Stimulated activated CD8-positive, alpha-beta memory T cell treated with anti-CD3 and anti-CD28 coated beads, Interleukin-7, amount 100 ng/mL, for 48 hours (primary cell): ENCODE data around the gene GALNT8.
"Not testable (repeated sequence)": the region's sequence is repeated elsewhere in the genome, so short reads cannot be mapped to it uniquely, and the experiment has no call there.

Source experiments
- DNase-seq, 2 donors: peaks; one replicate each; pipeline ENCODE4 v3.0.0-alpha.2; 2020; ENCODE audit warnings: low read depth in 1 of 2; ENCODE audit errors: extremely low read depth in 1 of 2

The GALNT8 gene

GRCh38 chr12:4743046-4743445 is 22.8 kb downstream of the GALNT8 start:
- DNase-seq, result no peak

GRCh38 chr12:4744709-4745108 is 24.5 kb downstream of the GALNT8 start:
- no peak for DNase-seq

GRCh38 chr12:4745249-4745648 is 25.0 kb downstream of the GALNT8 start:
- no peak for DNase-seq

- DNase-seq, result not testable (repeated sequence)
Observed at GRCh38 chr12:4751654-4752053, 31.5 kb downstream of the GALNT8 start.

- no peak for DNase-seq
Observed at GRCh38 chr12:4762773-4763172, 42.6 kb downstream of the GALNT8 start.

GRCh38 chr12:4763549-4763948 is 43.3 kb downstream of the GALNT8 start:
- DNase-seq, result no peak

- no peak for DNase-seq
Observed at GRCh38 chr12:4766445-4766844, 46.2 kb downstream of the GALNT8 start.

- no peak for DNase-seq
Observed at GRCh38 chr12:4767186-4767585, 47.0 kb downstream of the GALNT8 start.

GRCh38 chr12:4768341-4768740 is 48.1 kb downstream of the GALNT8 start:
- no peak for DNase-seq

- no peak for DNase-seq
Observed at GRCh38 chr12:4769073-4769472, 48.9 kb downstream of the GALNT8 start.

GRCh38 chr12:4771172-4771959 is 51.2 kb downstream of the GALNT8 start:
- DNase-seq, result no peak

GRCh38 chr12:4771960-4772566 is 51.9 kb downstream of the GALNT8 start:
- DNase-seq, result no peak

- no peak for DNase-seq
Observed at GRCh38 chr12:4775936-4776335, 55.7 kb downstream of the GALNT8 start.

- no peak for DNase-seq
Observed at GRCh38 chr12:4779749-4780148, 59.5 kb downstream of the GALNT8 start.

GRCh38 chr12:4780641-4781611 is 60.7 kb downstream of the GALNT8 start:
- no peak for DNase-seq

- no peak for DNase-seq
Observed at GRCh38 chr12:4784404-4785054, 64.3 kb downstream of the GALNT8 start.

- DNase-seq, result no peak
Observed at GRCh38 chr12:4786795-4787194, 66.6 kb downstream of the GALNT8 start.

GRCh38 chr12:4787965-4788364 is 67.8 kb downstream of the GALNT8 start:
- DNase-seq, result no peak

- no peak for DNase-seq
Observed at GRCh38 chr12:4789776-4790175, 69.6 kb downstream of the GALNT8 start.

- no peak for DNase-seq
Observed at GRCh38 chr12:4791497-4791896, 71.3 kb downstream of the GALNT8 start.

GRCh38 chr12:4794491-4794890 is 74.3 kb downstream of the GALNT8 start:
- no peak for DNase-seq
